ENCODE measurements around the gene WFIKKN2.

Gene WFIKKN2

DNA sequence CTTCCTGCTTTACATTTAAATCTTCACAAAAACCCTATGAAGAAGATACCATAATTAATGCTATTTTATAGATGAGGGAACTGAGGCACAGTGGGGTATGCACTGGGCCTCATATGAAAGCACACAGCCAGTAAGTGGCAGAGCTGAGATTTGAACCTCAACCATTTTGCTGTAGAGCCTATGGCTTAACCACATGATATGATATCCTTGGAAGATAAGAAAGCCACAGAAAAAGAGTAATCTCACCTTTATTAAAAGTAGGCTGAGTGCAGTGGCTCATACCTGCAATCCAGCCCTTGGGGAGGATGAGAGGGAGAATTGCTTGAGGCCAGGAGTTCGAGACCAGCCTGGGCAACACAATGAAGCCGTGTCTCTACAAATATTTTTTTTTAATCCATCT is 45.8 kb downstream of the WFIKKN2 start:
- no peak for DNase-seq

GRCh38 chr17:50882851-50883250 is 47.5 kb downstream of the WFIKKN2 start:
- DNase-seq: no peak

- no peak for DNase-seq
Measured at GRCh38 chr17:50883850-50884438, 48.6 kb downstream of the WFIKKN2 start.

- DNase-seq: no peak
Measured at GRCh38 chr17:50884439-50885311, 49.3 kb downstream of the WFIKKN2 start.

- DNase-seq: no peak
Measured at GRCh38 chr17:50887705-50888245, 52.4 kb downstream of the WFIKKN2 start.

DNA sequence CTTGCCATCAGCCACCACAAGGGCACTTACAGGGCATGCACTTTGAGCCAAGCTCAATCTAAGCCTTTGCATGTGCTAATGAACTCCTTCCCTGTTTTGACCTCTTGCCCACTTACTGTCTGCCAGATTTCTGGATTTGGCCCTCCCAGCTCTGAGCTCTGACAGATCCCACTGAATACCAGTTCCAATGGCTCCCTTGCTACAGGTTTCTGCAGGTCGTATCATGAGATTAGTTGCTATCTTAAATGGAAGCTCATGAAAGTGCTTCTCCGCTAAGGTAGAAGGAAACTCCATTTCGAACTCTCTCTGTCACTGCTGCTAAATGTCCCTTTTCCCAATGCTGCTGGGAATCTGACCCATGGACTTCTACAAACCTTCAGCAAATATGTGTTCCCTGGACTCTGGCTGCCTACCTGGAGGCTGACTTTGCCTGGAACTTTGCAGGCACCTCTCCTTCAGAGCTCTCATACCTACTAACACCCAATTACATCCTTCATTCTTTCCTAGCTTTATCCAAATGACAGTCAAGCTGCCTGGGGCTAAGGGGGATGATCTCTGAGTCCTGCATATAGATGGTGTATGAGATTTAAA is 54.2 kb downstream of the WFIKKN2 start:
- no peak for DNase-seq

GRCh38 chr17:50890675-50891516 is 55.5 kb downstream of the WFIKKN2 start:
- DNase-seq: no peak

DNA sequence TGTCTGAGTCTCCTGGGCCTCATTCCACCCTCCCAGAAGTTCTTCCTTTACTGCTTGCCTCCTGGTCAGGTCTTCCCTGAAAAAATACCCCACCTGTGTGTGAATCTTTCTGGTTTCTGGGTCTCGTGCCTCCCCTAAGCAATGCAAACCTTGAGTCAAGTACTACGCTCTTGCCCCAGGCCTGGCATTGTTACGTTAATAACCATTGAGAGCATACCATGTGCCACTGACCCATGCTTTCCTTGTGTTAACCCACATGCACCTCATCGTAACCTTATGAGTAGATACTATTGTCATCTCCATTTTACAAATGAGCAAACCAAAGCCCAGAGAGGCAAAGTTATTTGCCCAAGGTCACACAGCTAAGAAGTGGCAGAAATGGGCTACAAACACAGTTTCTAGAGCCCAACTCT is 56.2 kb downstream of the WFIKKN2 start:
- no peak for DNase-seq
